ENCODE results near the gene CDH16.

Gene CDH16

DNA sequence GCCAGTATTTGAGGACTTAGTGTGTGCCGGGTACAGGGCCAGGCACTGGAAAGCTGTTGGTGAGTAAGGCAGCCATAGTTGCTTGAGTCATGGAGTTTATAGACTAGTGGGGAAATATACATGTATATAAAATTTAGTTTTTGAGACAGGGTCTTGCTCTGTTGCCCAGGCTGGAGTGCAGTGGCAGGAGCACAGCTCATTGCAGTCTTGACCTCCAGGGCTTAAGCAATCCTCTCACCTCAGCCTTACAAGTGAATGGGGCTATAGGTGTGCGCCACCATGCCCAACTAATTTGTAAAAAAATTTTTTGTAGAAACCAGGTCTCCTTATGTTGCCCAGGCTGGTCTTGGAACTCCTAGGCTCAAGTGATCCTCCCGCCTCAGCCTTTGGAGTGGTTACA is 36.0 kb downstream of the CDH16 start:
- DNase-seq (ENCODE audit: insufficient read length, low spot score) (no peak), FAIRE-seq (no peak)
- no peak for TF ChIP-seq POLR2A (IDR thresholded peaks at IDR 0.05; ENCODE audit: low read depth, low read length)
- TF ChIP-seq SPI1 (IDR thresholded peaks at IDR 0.05; ENCODE audit: low read depth, low read length) = no peak
- no peak for TF ChIP-seq POU2F2 (IDR thresholded peaks at IDR 0.05; ENCODE audit: low read depth, low read length)
- TF ChIP-seq PAX5 (IDR thresholded peaks at IDR 0.05; ENCODE audit: insufficient read depth, low read length, severe bottlenecking) = no peak
- TF ChIP-seq POLR2AphosphoS5 (IDR thresholded peaks at IDR 0.05; ENCODE audit: low read depth, low read length) = no peak
- no peak for TF ChIP-seq TAF1 (IDR thresholded peaks at IDR 0.05; ENCODE audit: low read depth, low read length)

DNA sequence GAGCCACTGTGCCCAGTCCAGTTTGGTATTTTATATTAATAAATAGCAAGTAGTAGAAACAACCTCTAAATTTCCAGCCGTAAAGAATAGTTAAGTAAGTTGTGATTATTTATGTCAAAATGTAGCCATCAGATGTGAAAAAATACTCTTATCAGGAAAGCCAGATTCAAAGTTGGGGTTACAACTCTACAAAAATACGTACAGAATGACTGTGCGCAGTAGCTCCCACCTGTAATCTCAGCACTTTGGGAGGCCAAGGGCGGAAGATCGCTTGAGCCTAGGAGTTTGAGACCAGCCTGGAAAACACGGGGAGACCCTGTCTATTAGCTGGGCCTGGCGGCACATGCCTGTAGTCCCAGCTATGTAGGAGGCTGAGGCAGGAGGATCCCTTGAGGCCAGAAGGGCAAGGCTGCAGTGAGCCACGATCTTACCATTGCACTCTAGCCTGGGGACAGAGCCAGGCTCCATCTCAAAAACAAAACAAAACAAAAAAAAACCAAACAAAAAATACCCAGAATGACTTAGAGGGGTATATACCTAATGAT is 36.6 kb downstream of the CDH16 start:
- TF ChIP-seq SPI1 (IDR thresholded peaks at IDR 0.05; ENCODE audit: low read depth, low read length) (no peak), PAX5 (IDR thresholded peaks at IDR 0.05; ENCODE audit: insufficient read depth, low read length, severe bottlenecking) (no peak), POU2F2 (IDR thresholded peaks at IDR 0.05; ENCODE audit: low read depth, low read length) (no peak), POLR2A (IDR thresholded peaks at IDR 0.05; ENCODE audit: low read depth, low read length) (no peak), POLR2AphosphoS5 (IDR thresholded peaks at IDR 0.05; ENCODE audit: low read depth, low read length) (no peak), TAF1 (IDR thresholded peaks at IDR 0.05; ENCODE audit: low read depth, low read length) (no peak)
- FAIRE-seq = peak; percentile 63
- DNase-seq (ENCODE audit: insufficient read length, low spot score) = no peak

DNA sequence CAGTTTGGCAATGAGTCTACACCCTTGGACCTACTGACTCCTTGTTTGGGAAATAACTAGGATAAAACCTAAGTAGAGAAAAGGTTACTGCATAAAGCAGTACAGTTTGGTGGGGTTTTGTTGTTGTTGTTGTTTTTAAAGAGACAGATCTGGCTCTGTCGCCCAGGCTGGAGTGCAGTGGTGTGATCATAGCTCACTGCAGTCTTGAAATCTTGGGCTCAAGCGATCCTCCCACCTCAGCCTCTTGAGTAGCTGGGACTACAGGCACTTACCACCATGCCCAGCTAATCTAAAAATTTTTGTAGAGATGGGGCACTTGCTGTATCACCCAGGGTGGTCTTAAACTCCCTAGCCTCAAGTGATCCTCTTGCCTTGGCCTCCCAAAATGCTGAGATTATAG is 37.1 kb downstream of the CDH16 start:
- no peak for TF ChIP-seq TAF1 (IDR thresholded peaks at IDR 0.05; ENCODE audit: low read depth, low read length)
- TF ChIP-seq PAX5 (IDR thresholded peaks at IDR 0.05; ENCODE audit: insufficient read depth, low read length, severe bottlenecking) = no peak
- TF ChIP-seq POLR2A (IDR thresholded peaks at IDR 0.05; ENCODE audit: low read depth, low read length) = no peak
- no peak for TF ChIP-seq POLR2AphosphoS5 (IDR thresholded peaks at IDR 0.05; ENCODE audit: low read depth, low read length)
- no peak for TF ChIP-seq POU2F2 (IDR thresholded peaks at IDR 0.05; ENCODE audit: low read depth, low read length)
- no peak for TF ChIP-seq SPI1 (IDR thresholded peaks at IDR 0.05; ENCODE audit: low read depth, low read length)
- no peak for DNase-seq (ENCODE audit: insufficient read length, low spot score)
- no peak for FAIRE-seq

DNA sequence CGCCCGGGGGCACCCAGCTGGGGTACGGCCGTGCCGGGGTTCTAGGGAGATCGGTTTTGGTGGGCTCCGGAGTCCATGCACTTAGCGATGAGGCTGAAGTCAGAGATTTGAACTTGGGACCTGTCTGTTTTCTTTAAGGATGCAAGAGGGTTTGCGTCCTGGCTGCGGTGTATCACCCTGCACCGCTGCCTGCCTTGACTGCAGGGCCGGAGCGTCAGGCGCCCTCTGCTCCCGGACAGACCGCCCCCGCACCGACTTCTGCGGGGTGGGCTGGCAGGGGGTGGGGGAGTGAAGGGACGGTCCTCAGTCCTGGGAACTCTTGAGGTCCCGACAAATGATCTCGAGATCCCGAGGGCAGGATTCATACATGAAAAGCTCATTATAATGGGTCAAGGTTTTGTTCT is 37.7 kb downstream of the CDH16 start:
- peak; percentile 40 for FAIRE-seq
- DNase-seq (ENCODE audit: insufficient read length, low spot score) = no peak
- TF ChIP-seq PAX5 (IDR thresholded peaks at IDR 0.05; ENCODE audit: insufficient read depth, low read length, severe bottlenecking) (no peak), POLR2AphosphoS5 (IDR thresholded peaks at IDR 0.05; ENCODE audit: low read depth, low read length) (no peak), SPI1 (IDR thresholded peaks at IDR 0.05; ENCODE audit: low read depth, low read length) (no peak), POU2F2 (IDR thresholded peaks at IDR 0.05; ENCODE audit: low read depth, low read length) (no peak), POLR2A (IDR thresholded peaks at IDR 0.05; ENCODE audit: low read depth, low read length) (no peak), TAF1 (IDR thresholded peaks at IDR 0.05; ENCODE audit: low read depth, low read length) (no peak)

DNA sequence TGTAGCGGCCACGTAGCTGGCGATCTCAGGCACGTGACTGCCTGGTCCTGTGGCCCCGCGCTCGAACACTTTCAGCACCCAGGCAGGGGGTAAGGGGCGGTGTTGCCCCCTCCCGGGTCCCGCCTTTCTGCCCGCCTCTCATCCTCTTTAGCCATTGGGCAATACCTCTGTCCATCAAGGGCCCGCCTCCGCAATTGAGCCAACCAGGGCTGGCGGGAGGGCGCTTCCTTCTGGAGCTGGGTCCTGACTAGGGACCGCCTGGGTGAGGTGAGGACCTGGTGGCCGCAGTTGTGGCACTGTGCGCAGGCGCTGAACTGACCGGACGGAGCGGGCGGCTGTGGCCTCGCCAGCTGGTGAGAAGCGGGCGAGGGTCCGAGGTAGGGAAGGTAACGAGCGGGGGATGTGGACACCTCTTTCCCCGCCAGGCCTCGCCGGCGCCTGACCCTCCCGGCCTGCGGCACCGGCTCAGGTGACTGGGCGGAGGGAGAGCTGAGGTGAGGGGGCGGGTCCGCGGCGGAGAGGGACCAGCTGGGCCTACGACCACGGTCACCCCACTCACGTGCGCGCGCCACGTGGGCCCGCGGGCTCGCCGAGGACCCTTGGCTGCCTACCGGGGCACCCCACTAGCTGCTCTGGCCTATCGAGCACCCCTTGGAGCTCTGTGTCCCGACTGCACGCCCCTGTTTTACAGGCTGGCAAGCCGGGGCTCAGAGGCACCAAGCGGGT is 38.2 kb downstream of the CDH16 start, which contains the start of gene PDP2:
PDP2 (plus strand) TSS at position 228 of the 726 bp plus-strand sequence. CDS start 3,770 bp downstream, outside the sequence.
- FAIRE-seq (peak; percentile 95), DNase-seq (ENCODE audit: insufficient read length, low spot score) (peak; percentile 84)
- TF ChIP-seq POLR2A (IDR thresholded peaks at IDR 0.05; ENCODE audit: low read depth, low read length) (peak; percentile 45; the same call in 1 of the 2 replicates), TAF1 (IDR thresholded peaks at IDR 0.05; ENCODE audit: low read depth, low read length) (no peak), POU2F2 (IDR thresholded peaks at IDR 0.05; ENCODE audit: low read depth, low read length) (no peak), PAX5 (IDR thresholded peaks at IDR 0.05; ENCODE audit: insufficient read depth, low read length, severe bottlenecking) (no peak), SPI1 (IDR thresholded peaks at IDR 0.05; ENCODE audit: low read depth, low read length) (0 out of 2 replicates have a peak, but pooled peaks have one; percentile 2), POLR2AphosphoS5 (IDR thresholded peaks at IDR 0.05; ENCODE audit: low read depth, low read length) (no peak; the same call in 1 of the 2 replicates)

DNA sequence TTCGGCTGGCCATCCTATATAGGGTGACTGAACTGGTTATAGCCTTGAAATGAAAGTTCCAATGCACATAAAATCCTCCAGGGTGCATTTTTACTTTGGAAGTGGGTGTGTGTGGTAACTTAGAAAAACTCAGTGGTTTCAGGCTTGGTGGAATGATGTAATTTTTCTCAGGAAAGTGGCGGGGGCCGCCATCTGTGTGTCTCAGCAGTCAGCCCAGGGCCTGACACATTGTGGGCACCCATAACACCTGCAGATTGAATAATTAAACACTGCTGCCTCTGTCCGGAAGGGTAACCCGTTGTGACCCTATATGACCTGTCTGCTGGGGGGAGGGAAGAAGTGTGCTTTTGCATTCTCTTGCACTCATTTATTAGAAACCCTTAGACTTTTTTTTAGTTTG is 40.6 kb downstream of the CDH16 start:
- FAIRE-seq = peak; percentile 26
- TF ChIP-seq POU2F2 (IDR thresholded peaks at IDR 0.05; ENCODE audit: low read depth, low read length) = 0 out of 2 replicates have a peak, but pooled peaks have one; percentile 35
- no peak for TF ChIP-seq TAF1 (IDR thresholded peaks at IDR 0.05; ENCODE audit: low read depth, low read length)
- no peak for DNase-seq (ENCODE audit: insufficient read length, low spot score)

DNA sequence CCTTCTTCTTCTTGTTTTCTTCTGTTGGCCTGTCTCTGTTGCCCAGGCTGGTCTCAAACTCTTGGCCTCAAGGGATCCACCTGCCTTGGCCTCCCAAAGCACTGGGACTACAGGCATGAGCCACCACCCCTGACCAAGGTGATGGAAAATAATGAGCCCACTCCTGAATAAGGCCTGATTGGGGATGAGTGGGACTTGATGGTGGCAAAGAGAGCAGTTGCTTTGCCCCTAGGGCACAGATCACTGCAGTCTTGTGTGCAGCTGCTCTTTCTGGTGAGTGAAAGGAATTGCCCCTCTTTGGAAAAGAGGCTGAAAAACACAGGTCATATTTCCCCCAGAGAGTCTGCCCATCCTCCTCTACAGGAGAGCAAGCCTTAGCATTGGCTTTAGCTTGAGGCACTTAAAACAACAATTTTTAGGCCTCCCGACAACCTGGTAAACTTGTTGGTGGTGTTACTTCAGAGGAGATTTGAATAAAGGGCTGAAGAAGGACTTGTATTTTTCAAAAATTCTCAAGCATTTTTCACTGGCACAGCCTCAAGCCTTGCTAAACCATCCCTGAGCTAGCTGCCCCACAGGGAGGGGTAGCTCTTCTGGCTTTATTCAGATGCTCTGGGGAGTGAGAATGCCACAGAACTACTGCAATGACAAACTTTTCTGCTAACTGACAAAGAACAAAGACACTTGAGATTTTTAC is 44.5 kb downstream of the CDH16 start:
- TF ChIP-seq SPI1 (IDR thresholded peaks at IDR 0.05; ENCODE audit: low read depth, low read length) (no peak), TAF1 (IDR thresholded peaks at IDR 0.05; ENCODE audit: low read depth, low read length) (no peak), POU2F2 (IDR thresholded peaks at IDR 0.05; ENCODE audit: low read depth, low read length) (no peak), POLR2AphosphoS5 (IDR thresholded peaks at IDR 0.05; ENCODE audit: low read depth, low read length) (no peak), POLR2A (IDR thresholded peaks at IDR 0.05; ENCODE audit: low read depth, low read length) (no peak), PAX5 (IDR thresholded peaks at IDR 0.05; ENCODE audit: insufficient read depth, low read length, severe bottlenecking) (no peak)
- FAIRE-seq (peak; percentile 78), DNase-seq (ENCODE audit: insufficient read length, low spot score) (no peak)

DNA sequence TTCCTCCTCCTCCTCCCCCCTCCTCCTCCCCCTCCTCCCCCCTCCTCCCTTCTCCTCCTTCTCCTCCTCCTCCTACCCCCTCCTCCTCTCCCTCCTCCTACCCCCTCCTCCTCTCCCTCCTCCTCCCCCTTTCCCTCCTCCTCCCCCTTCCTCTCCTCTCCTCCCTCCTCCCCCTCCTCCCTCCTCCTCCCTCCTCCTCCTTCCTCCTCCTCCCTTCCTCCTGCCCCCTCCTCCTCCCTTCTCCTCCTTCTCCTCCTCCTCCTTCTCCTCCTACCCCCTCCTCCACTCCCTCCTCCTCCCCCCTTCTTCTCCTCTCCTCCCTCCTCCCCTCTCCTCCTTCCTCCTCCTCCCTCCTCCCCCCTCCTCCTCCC is 45.0 kb downstream of the CDH16 start:
- FAIRE-seq (no peak), DNase-seq (ENCODE audit: insufficient read length, low spot score) (no peak)
- TF ChIP-seq POU2F2 (IDR thresholded peaks at IDR 0.05; ENCODE audit: low read depth, low read length) = no peak
- no peak for TF ChIP-seq TAF1 (IDR thresholded peaks at IDR 0.05; ENCODE audit: low read depth, low read length)
- no peak for TF ChIP-seq SPI1 (IDR thresholded peaks at IDR 0.05; ENCODE audit: low read depth, low read length)
- no peak for TF ChIP-seq POLR2A (IDR thresholded peaks at IDR 0.05; ENCODE audit: low read depth, low read length)
- TF ChIP-seq POLR2AphosphoS5 (IDR thresholded peaks at IDR 0.05; ENCODE audit: low read depth, low read length) = no peak
- TF ChIP-seq PAX5 (IDR thresholded peaks at IDR 0.05; ENCODE audit: insufficient read depth, low read length, severe bottlenecking) = no peak

All from GM12891 (cell line).